ENCODE data around the gene SLC4A5. TPM values are rescaled to one million over a fixed set of nuclear protein-coding genes. Genes with fewer than 3 reads are reported as not detected.

Gene SLC4A5
- polyA plus RNA-seq, 1 donor = 1.5 TPM

DNA sequence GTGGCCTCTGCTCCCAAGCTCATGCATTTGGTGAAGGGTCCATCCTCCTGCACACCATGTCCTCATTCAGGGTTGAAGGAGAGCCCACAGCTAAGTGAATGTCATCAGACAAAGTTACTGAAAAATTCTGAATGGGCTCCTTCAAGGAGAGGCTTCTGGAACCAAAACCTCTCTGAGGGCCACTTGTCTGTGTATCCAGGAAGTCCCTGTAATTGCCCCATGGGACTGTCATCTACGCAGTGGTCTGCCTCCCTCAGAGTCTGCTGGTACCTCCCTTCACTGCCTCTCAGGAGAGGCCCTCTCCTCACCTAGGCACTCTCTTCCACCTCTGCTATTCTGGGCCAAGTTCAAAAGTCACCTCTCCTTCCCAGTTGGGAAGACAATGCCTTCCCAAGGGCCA is 68.0 kb downstream of the SLC4A5 start:
- Histone ChIP-seq H3K4me1 (ENCODE audit: control insufficient read depth, insufficient read depth, low read length) (no peaks in the 10 kb centered on the region), H3K4me3 (ENCODE audit: low read length) (no peak overlapping the region), H3K9me3 (ENCODE audit: control insufficient read depth, low read depth, low read length) (no peaks in the 10 kb centered on the region), H3K36me3 (ENCODE audit: control insufficient read depth, insufficient read depth, low read length) (no peaks in the 10 kb centered on the region), H3K27me3 (ENCODE audit: control insufficient read depth, insufficient read depth, low read length) (no peaks in the 10 kb centered on the region), H3K27ac (ENCODE audit: low read length) (no peak overlapping the region)
- no peak for DNase-seq
- WGBS (ENCODE audit: insufficient coverage, low lambda C conversion rate) = no CpG with 5 or more reads among the region's 1 CpG

GRCh38 chr2:74269667-74270066 is 73.5 kb downstream of the SLC4A5 start:
- Histone ChIP-seq H3K9me3 (ENCODE audit: control insufficient read depth, low read depth, low read length) (no peaks in the 10 kb centered on the region), H3K36me3 (ENCODE audit: control insufficient read depth, insufficient read depth, low read length) (no peaks in the 10 kb centered on the region), H3K27ac (ENCODE audit: low read length) (no peak overlapping the region), H3K4me1 (ENCODE audit: control insufficient read depth, insufficient read depth, low read length) (no peaks in the 10 kb centered on the region), H3K4me3 (ENCODE audit: low read length) (no peak overlapping the region), H3K27me3 (ENCODE audit: control insufficient read depth, insufficient read depth, low read length) (no peaks in the 10 kb centered on the region)
- DNase-seq = no peak
- WGBS (ENCODE audit: insufficient coverage, low lambda C conversion rate) = 40% methylated on average over 1 of the region's 1 CpG

GRCh38 chr2:74267068-74267467 is 76.1 kb downstream of the SLC4A5 start:
- WGBS (ENCODE audit: insufficient coverage, low lambda C conversion rate) = 30% methylated on average over 2 of the region's 4 CpGs
- no peak overlapping the region for H3K4me3 ChIP-seq (ENCODE audit: low read length)
- no peaks in the 10 kb centered on the region for H3K9me3 ChIP-seq (ENCODE audit: control insufficient read depth, low read depth, low read length)
- H3K27me3 ChIP-seq (ENCODE audit: control insufficient read depth, insufficient read depth, low read length) = no peaks in the 10 kb centered on the region
- H3K27ac ChIP-seq (ENCODE audit: low read length) = no peak overlapping the region
- no peaks in the 10 kb centered on the region for H3K36me3 ChIP-seq (ENCODE audit: control insufficient read depth, insufficient read depth, low read length)
- DNase-seq = peak; percentile 78 to 89
- no peaks in the 10 kb centered on the region for H3K4me1 ChIP-seq (ENCODE audit: control insufficient read depth, insufficient read depth, low read length)

DNA sequence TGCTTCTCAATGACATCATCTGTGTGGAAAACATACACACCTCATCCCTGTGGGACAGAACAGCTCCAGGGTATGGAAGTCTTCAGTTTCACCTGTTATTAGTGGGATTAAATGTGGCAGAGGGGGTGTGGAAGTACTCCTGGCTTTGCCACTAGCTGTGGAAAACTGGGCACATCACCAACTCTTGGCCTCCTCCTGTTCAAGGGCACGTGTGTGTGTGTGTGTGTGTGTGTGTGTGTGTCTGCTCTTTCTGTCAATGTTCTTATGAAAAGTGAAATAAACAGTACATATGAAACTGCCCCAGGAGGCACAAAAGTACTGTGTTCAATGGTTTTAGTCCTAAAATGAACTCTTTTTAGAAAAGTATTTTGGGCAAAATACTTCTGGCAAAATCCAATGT is 78.9 kb downstream of the SLC4A5 start:
- Histone ChIP-seq H3K9me3 (ENCODE audit: control insufficient read depth, low read depth, low read length) (no peaks in the 10 kb centered on the region), H3K27me3 (ENCODE audit: control insufficient read depth, insufficient read depth, low read length) (no peaks in the 10 kb centered on the region), H3K4me1 (ENCODE audit: control insufficient read depth, insufficient read depth, low read length) (no peaks in the 10 kb centered on the region), H3K36me3 (ENCODE audit: control insufficient read depth, insufficient read depth, low read length) (no peaks in the 10 kb centered on the region), H3K4me3 (ENCODE audit: low read length) (no peak overlapping the region), H3K27ac (ENCODE audit: low read length) (no peak overlapping the region)
- WGBS (ENCODE audit: insufficient coverage, low lambda C conversion rate) = no CpG with 5 or more reads among the region's 1 CpG
- no peak for DNase-seq

DNA sequence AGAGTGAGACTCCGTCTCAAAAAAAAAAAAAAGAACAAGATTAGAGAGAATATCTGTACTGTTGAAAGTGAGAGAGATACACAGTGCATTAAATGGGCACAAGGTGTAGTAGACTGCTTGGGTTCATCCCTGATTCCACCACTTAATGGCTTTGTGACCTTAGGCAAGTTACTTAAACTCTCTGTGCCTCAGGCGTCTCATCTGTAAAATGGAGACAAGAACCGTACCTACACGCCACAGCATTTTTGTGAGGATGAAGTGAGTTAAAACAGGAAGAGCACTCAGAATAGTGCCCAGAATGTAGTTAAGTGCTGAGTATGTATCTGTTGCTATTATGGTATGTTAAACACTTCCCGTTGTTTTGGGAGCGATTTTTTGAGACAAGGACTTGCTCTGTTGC is 80.5 kb downstream of the SLC4A5 start:
- Histone ChIP-seq H3K9me3 (ENCODE audit: control insufficient read depth, low read depth, low read length) (no peaks in the 10 kb centered on the region), H3K27me3 (ENCODE audit: control insufficient read depth, insufficient read depth, low read length) (no peaks in the 10 kb centered on the region), H3K27ac (ENCODE audit: low read length) (no peak overlapping the region), H3K4me3 (ENCODE audit: low read length) (no peak overlapping the region), H3K36me3 (ENCODE audit: control insufficient read depth, insufficient read depth, low read length) (no peaks in the 10 kb centered on the region), H3K4me1 (ENCODE audit: control insufficient read depth, insufficient read depth, low read length) (no peaks in the 10 kb centered on the region)
- 90% methylated on average over 2 of the region's 6 CpGs for WGBS (ENCODE audit: insufficient coverage, low lambda C conversion rate)
- DNase-seq = no peak

DNA sequence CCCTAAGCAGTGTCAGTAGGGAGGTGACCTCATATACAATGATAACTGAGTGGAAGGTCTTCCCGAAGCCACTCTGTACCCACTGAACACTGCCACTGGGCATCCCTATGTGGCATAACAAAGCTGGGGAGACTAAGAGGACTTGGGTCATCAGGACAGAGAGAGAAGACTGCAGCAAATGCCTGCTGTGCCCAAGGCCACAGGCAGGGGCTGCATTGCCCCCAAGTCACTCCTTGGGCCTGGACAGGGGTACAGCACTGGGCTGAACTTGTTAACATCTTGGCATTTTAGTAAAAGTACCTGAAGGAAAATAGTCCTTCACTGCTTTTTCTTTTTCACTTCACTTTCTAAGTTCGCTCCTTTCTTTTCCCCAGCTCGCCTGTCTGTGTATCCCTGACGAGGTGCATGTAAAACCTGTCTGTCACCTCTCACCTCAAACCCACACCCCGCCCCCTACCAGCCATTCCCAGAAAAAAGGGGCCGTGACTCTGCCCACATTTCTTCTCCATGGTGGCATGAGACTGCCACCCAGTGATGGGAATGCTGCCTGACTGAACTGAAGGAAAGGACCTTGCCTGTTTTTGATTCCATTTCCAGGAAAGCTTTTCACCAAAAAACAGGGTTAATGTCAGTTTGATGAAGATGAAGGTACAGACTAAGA is 81.9 kb downstream of the SLC4A5 start:
- peak in 1 of 2 donors; percentile 22 for DNase-seq
- H3K9me3 ChIP-seq (ENCODE audit: control insufficient read depth, low read depth, low read length) = no peaks in the 10 kb centered on the region
- WGBS (ENCODE audit: insufficient coverage, low lambda C conversion rate) = 45% methylated on average over 2 of the region's 6 CpGs
- no peaks in the 10 kb centered on the region for H3K27me3 ChIP-seq (ENCODE audit: control insufficient read depth, insufficient read depth, low read length)
- H3K4me3 ChIP-seq (ENCODE audit: low read length) = no peak overlapping the region
- H3K36me3 ChIP-seq (ENCODE audit: control insufficient read depth, insufficient read depth, low read length) = no peaks in the 10 kb centered on the region
- no peak overlapping the region for H3K27ac ChIP-seq (ENCODE audit: low read length)
- no peaks in the 10 kb centered on the region for H3K4me1 ChIP-seq (ENCODE audit: control insufficient read depth, insufficient read depth, low read length)

- Histone ChIP-seq H3K9me3 (ENCODE audit: control insufficient read depth, low read depth, low read length) (no peaks in the 10 kb centered on the region), H3K36me3 (ENCODE audit: control insufficient read depth, insufficient read depth, low read length) (no peaks in the 10 kb centered on the region), H3K27me3 (ENCODE audit: control insufficient read depth, insufficient read depth, low read length) (no peaks in the 10 kb centered on the region), H3K27ac (ENCODE audit: low read length) (no peak overlapping the region), H3K4me3 (ENCODE audit: low read length) (no peak overlapping the region), H3K4me1 (ENCODE audit: control insufficient read depth, insufficient read depth, low read length) (no peaks in the 10 kb centered on the region)
- DNase-seq = no peak
- 45% methylated on average over 1 of the region's 2 CpGs for WGBS (ENCODE audit: insufficient coverage, low lambda C conversion rate)
Measured at GRCh38 chr2:74260495-74260894, 82.7 kb downstream of the SLC4A5 start.

DNA sequence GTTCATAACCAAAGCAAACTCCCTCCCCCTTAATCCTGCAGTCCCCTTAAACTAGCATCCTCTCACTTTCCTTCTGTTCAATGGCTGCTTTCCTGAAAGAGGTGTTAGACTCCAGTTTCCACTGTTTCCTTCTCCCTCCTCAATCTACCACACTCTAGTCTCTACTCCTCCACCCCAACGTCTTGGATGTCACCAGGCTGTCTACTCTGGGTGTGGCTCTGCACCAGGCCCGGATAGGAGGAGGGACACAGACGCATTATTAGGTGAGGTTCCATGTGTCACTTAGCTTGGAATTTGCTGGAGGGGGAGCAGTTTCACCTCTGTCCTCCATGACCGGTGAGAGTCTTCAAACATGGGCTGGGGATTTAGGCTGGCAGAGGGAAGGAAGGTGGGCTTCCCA is 83.5 kb downstream of the SLC4A5 start:
- Histone ChIP-seq H3K27me3 (ENCODE audit: control insufficient read depth, insufficient read depth, low read length) (no peaks in the 10 kb centered on the region), H3K27ac (ENCODE audit: low read length) (no peak overlapping the region), H3K4me1 (ENCODE audit: control insufficient read depth, insufficient read depth, low read length) (no peaks in the 10 kb centered on the region), H3K4me3 (ENCODE audit: low read length) (no peak overlapping the region), H3K9me3 (ENCODE audit: control insufficient read depth, low read depth, low read length) (no peaks in the 10 kb centered on the region), H3K36me3 (ENCODE audit: control insufficient read depth, insufficient read depth, low read length) (no peaks in the 10 kb centered on the region)
- WGBS (ENCODE audit: insufficient coverage, low lambda C conversion rate) = no CpG with 5 or more reads among the region's 4 CpGs
- no peak for DNase-seq

- WGBS (ENCODE audit: insufficient coverage, low lambda C conversion rate) = no CpG with 5 or more reads among the region's 3 CpGs
- Histone ChIP-seq H3K27me3 (ENCODE audit: control insufficient read depth, insufficient read depth, low read length) (no peaks in the 10 kb centered on the region), H3K9me3 (ENCODE audit: control insufficient read depth, low read depth, low read length) (no peaks in the 10 kb centered on the region), H3K27ac (ENCODE audit: low read length) (no peak overlapping the region), H3K4me1 (ENCODE audit: control insufficient read depth, insufficient read depth, low read length) (no peaks in the 10 kb centered on the region), H3K36me3 (ENCODE audit: control insufficient read depth, insufficient read depth, low read length) (no peaks in the 10 kb centered on the region), H3K4me3 (ENCODE audit: low read length) (no peak overlapping the region)
- no peak for DNase-seq
Measured at GRCh38 chr2:74259191-74259590, 84.0 kb downstream of the SLC4A5 start.

DNA sequence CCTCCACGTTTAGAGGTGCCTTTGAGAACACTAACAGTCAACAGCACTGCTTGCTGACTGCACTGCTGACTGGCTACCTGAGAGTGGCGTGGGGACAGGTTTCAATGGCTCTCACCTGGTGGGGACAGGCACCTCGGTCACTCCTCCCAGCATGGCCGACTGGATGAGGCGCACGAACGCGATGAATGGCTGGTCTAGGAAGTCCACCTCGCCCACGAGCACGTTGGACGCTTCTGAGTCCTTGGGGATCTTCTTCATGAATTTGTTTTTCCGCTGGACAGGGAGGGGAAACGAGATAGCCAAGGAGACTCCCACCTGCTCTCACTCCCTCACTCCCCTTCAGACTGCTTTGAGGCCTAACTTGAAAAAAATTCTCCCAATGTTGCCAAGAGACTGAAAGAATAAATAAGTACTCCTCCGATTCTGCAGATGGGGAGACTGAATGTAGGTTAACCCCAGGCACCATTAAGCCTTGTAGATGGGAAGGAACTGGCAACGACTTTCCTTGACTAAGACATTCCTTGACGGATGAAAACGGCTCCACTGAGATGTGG is 87.5 kb downstream of the SLC4A5 start:
- no peak overlapping the region for H3K4me3 ChIP-seq (ENCODE audit: low read length)
- no peaks in the 10 kb centered on the region for H3K27me3 ChIP-seq (ENCODE audit: control insufficient read depth, insufficient read depth, low read length)
- no peak for DNase-seq
- no peak overlapping the region for H3K27ac ChIP-seq (ENCODE audit: low read length)
- no peaks in the 10 kb centered on the region for H3K4me1 ChIP-seq (ENCODE audit: control insufficient read depth, insufficient read depth, low read length)
- WGBS (ENCODE audit: insufficient coverage, low lambda C conversion rate) = no CpG with 5 or more reads among the region's 18 CpGs
- H3K36me3 ChIP-seq (ENCODE audit: control insufficient read depth, insufficient read depth, low read length) = no peaks in the 10 kb centered on the region
- H3K9me3 ChIP-seq (ENCODE audit: control insufficient read depth, low read depth, low read length) = no peaks in the 10 kb centered on the region

GRCh38 chr2:74253971-74254310 is 89.3 kb downstream of the SLC4A5 start:
- Histone ChIP-seq H3K4me3 (ENCODE audit: low read length) (no peak overlapping the region), H3K27ac (ENCODE audit: low read length) (no peak overlapping the region), H3K27me3 (ENCODE audit: control insufficient read depth, insufficient read depth, low read length) (no peaks in the 10 kb centered on the region), H3K36me3 (ENCODE audit: control insufficient read depth, insufficient read depth, low read length) (no peaks in the 10 kb centered on the region), H3K9me3 (ENCODE audit: control insufficient read depth, low read depth, low read length) (no peaks in the 10 kb centered on the region), H3K4me1 (ENCODE audit: control insufficient read depth, insufficient read depth, low read length) (no peaks in the 10 kb centered on the region)
- WGBS (ENCODE audit: insufficient coverage, low lambda C conversion rate) = no CpG with 5 or more reads among the region's 4 CpGs
- no peak for DNase-seq
